Liver (tissue), 9 donors: ENCODE measurements around the gene KCNMA1. TPM values are rescaled to one million over a fixed set of nuclear protein-coding genes. Genes with fewer than 3 reads are reported as not detected.
A peak's percentile ranks its signal among the peaks of the same experiment; 100 is the strongest.

Experiments
- DNase-seq: peaks from one replicate; pipeline ENCODE4 v3.0.0-alpha.2; 2017; ENCODE audit warnings: low spot score
- H3K27ac ChIP-seq, 2 donors: one replicate each; pipeline ENCODE4 v1.7.0; 2013; ENCODE audit warnings: inconsistent platforms in 2 of 2, low read length in 2 of 2, control low read depth in 1 of 2, low read depth in 1 of 2, mild to moderate bottlenecking in 1 of 2
- H3K27me3 ChIP-seq, 4 donors: one replicate each; pipeline versions ENCODE4 v1.6.1 to v1.7.0; 2013; ENCODE audit warnings: low read length in 3 of 4, inconsistent platforms in 1 of 4, mild to moderate bottlenecking in 1 of 4, moderate library complexity in 1 of 4; ENCODE audit not compliant: control insufficient read depth in 4 of 4, insufficient read depth in 4 of 4
- H3K36me3 ChIP-seq, 4 donors: one replicate each; pipeline versions ENCODE4 v1.6.1 to v1.7.0; 2013; ENCODE audit warnings: low read length in 3 of 4, mild to moderate bottlenecking in 3 of 4, low read depth in 1 of 4, moderate library complexity in 1 of 4; ENCODE audit not compliant: control insufficient read depth in 4 of 4, insufficient read depth in 3 of 4
- H3K4me1 ChIP-seq, 4 donors: one replicate each; pipeline versions ENCODE4 v1.6.1 to v1.7.0; 2013; ENCODE audit warnings: low read length in 3 of 4, mild to moderate bottlenecking in 3 of 4, moderate library complexity in 1 of 4; ENCODE audit not compliant: control insufficient read depth in 4 of 4, insufficient read depth in 4 of 4
- H3K4me3 ChIP-seq, 3 donors: one replicate each; pipeline versions ENCODE4 v1.6.1 to v1.7.0; 2013; ENCODE audit warnings: low read length in 3 of 3, control low read depth in 1 of 3, low read depth in 1 of 3, mild to moderate bottlenecking in 1 of 3
- H3K9ac ChIP-seq, 2 donors: one replicate each; pipeline ENCODE4 v1.7.0; 2013; ENCODE audit warnings: low read length in 2 of 2, mild to moderate bottlenecking in 2 of 2, moderate library complexity in 2 of 2, control low read depth in 1 of 2, low read depth in 1 of 2
- H3K9me3 ChIP-seq, 4 donors: one replicate each; pipeline versions ENCODE4 v1.6.1 to v1.7.0; 2013; ENCODE audit warnings: low read length in 3 of 4; ENCODE audit not compliant: control insufficient read depth in 4 of 4
- EGR1 ChIP-seq, 2 donors: IDR thresholded peaks; 2 replicates each; pipeline ENCODE4 v1.6.1; 2016 to 2018; ENCODE audit warnings: antibody characterized with exemption in 2 of 2, low read depth in 2 of 2
- FOXA2 ChIP-seq: IDR thresholded peaks from 2 replicates; pipeline ENCODE4 v1.6.1; 2016; ENCODE audit warnings: antibody characterized with exemption
- GABPA ChIP-seq, 2 donors: IDR thresholded peaks in 1 of 2; conservative IDR thresholded peaks in 1 of 2; 2 replicates each; pipeline ENCODE4 v1.6.1; 2016; ENCODE audit warnings: antibody characterized with exemption in 2 of 2, mild to moderate bottlenecking in 1 of 2, moderate library complexity in 1 of 2
- HNF4A ChIP-seq, 2 donors: conservative IDR thresholded peaks; 2 replicates each; pipeline ENCODE4 v1.6.1; 2016; ENCODE audit warnings: antibody characterized with exemption in 2 of 2, mild to moderate bottlenecking in 2 of 2
- HNF4G ChIP-seq: IDR thresholded peaks from 2 replicates; pipeline ENCODE4 v1.6.1; 2016; ENCODE audit warnings: antibody characterized with exemption
- JUND ChIP-seq, 2 donors: IDR thresholded peaks; 2 replicates each; pipeline ENCODE4 v1.6.1; 2016; ENCODE audit warnings: antibody characterized with exemption in 2 of 2
- NR2F2 ChIP-seq: IDR thresholded peaks from 2 replicates; pipeline ENCODE4 v1.6.1; 2016; ENCODE audit warnings: antibody characterized with exemption
- RAD21 ChIP-seq, 2 donors: IDR thresholded peaks; 2 replicates each; pipeline ENCODE4 v1.6.1; 2016; ENCODE audit warnings: antibody characterized with exemption in 2 of 2, mild to moderate bottlenecking in 2 of 2
- RXRA ChIP-seq, 2 donors: IDR thresholded peaks; 2 replicates each; pipeline ENCODE4 v1.6.1; 2017 to 2018; ENCODE audit warnings: antibody characterized with exemption in 2 of 2, mild to moderate bottlenecking in 1 of 2
- SP1 ChIP-seq: IDR thresholded peaks from 2 replicates; pipeline ENCODE4 v1.6.1; 2018; ENCODE audit warnings: antibody characterized with exemption, mild to moderate bottlenecking
- TAF1 ChIP-seq: conservative IDR thresholded peaks from 2 replicates; pipeline ENCODE4 v1.6.1; 2016; ENCODE audit warnings: antibody characterized with exemption, mild to moderate bottlenecking
- WGBS: extraction: QIAGEN DNeasy Blood & Tissue Kit; methylation state at CpG from one replicate; pipeline ENCODE4 v1.1.7; 2013; 5-methylcytosine and 5-hydroxymethylcytosine counted together
- polyA plus RNA-seq, 2 donors: library from polyadenylated mRNA; stranded (reverse) in 1 of 2; unstranded in 1 of 2; fragments of 200-250 nt in 1 of 2; fragments of >200 nt in 1 of 2; fragmentation: Nextera tagmentation in 1 of 2; extraction: Ambion mirVana in 1 of 2; gene quantifications; one replicate each; pipeline versions ENCODE4 v1.2.1 to v1.2.3, GENCODE V29; 2013 to 2015
- total RNA-seq, 2 donors: library from RNA; depleted of rRNA; stranded (reverse); fragments of >200 nt; gene quantifications; one replicate each; pipeline ENCODE4 v1.2.3, GENCODE V29; 2014
- TF ChIP-seq, protein P1 (sequence below): IDR thresholded peaks from 2 replicates; pipeline ENCODE4 v1.6.1; 2016; ENCODE audit warnings: antibody characterized with exemption
- TF ChIP-seq, protein P2 (sequence below): fragments of 150-350 bp; IDR thresholded peaks from 2 replicates; pipeline ENCODE4 v1.5.1; 2017; ENCODE audit warnings: improper control_type of control experiment, low read depth, low read length; ENCODE audit not compliant: missing input control
- TF ChIP-seq, protein P3 (sequence below): IDR thresholded peaks from 2 replicates; pipeline ENCODE4 v1.6.1; 2016; ENCODE audit warnings: antibody characterized with exemption, mild to moderate bottlenecking
- TF ChIP-seq, protein P4 (sequence below): IDR thresholded peaks from 2 replicates; pipeline ENCODE4 v1.6.1; 2016; ENCODE audit warnings: antibody characterized with exemption
- donor health status: healthy.
- donor health status: healthy.
- donor health status: healthy.
- donor health status: healthy.
- donor health status: healthy.

The KCNMA1 gene
- total and polyA plus RNA-seq, 4 donors: 2.5 to 9.7 (median 4.7) TPM

DNA sequence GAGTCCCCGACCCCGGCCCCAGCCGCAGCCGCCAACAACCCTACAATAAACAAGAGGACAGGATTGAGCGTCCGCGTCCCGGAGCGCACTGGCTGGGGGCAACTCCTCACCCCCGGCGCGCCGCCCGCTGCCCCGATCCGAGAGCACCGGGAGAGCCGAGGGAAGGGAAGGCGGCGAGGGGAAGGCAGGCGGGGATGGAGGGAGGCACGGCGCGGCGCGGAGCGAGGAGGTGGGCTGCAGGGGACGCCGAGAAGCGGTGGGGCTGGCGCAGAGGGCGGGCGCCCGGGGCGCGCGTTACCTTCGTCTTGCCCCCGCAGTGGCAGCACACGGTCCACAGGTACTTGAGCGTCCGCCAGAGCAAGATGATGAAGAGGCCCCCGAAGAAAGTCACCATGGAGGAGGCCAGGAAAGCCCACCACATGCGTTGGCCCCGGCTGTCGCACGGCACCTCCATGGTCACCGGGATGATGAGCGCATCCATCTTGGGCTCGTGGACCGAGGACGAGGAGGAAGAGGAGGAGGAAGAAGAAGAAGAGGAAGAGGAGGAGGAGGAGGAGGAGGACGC is 559 bp downstream of the KCNMA1 start:
- Histone ChIP-seq H3K9ac (no peak overlapping the region), H3K36me3 (no peaks in the 10 kb centered on the region), H3K27ac (no peak overlapping the region), H3K9me3 (no peaks in the 10 kb centered on the region), H3K4me1 (peaks cover 7 to 37% (median 25%) of the 10 kb centered on the region in 4 donors), H3K4me3 (peak overlapping the region; percentile 64 to 81 (median 77)), H3K27me3 (peaks cover 0 to 6% (median 0%) of the 10 kb centered on the region in 4 donors)
- no peak for DNase-seq
- WGBS: 4% methylated on average over 53 of the region's 53 CpGs
- TF ChIP-seq NR2F2 (no peak), TAF1 (no peak), RXRA (IDR thresholded peaks at IDR 0.05) (no peak), FOXA2 (no peak), GABPA (IDR thresholded peaks at IDR 0.05 in 1 of 2, conservative IDR thresholded peaks at IDR 0.05 in 1 of 2) (no peak), HNF4G (no peak), RAD21 (IDR thresholded peaks at IDR 0.05) (no peak), HNF4A (conservative IDR thresholded peaks at IDR 0.05) (no peak), EGR1 (IDR thresholded peaks at IDR 0.05; ENCODE audit: low read depth in 2 of 2) (no peak), SP1 (no peak)
- TF ChIP-seq, protein P1, sequence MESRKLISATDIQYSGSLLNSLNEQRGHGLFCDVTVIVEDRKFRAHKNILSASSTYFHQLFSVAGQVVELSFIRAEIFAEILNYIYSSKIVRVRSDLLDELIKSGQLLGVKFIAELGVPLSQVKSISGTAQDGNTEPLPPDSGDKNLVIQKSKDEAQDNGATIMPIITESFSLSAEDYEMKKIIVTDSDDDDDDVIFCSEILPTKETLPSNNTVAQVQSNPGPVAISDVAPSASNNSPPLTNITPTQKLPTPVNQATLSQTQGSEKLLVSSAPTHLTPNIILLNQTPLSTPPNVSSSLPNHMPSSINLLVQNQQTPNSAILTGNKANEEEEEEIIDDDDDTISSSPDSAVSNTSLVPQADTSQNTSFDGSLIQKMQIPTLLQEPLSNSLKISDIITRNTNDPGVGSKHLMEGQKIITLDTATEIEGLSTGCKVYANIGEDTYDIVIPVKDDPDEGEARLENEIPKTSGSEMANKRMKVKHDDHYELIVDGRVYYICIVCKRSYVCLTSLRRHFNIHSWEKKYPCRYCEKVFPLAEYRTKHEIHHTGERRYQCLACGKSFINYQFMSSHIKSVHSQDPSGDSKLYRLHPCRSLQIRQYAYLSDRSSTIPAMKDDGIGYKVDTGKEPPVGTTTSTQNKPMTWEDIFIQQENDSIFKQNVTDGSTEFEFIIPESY: no peak
- TF ChIP-seq, protein P2, sequence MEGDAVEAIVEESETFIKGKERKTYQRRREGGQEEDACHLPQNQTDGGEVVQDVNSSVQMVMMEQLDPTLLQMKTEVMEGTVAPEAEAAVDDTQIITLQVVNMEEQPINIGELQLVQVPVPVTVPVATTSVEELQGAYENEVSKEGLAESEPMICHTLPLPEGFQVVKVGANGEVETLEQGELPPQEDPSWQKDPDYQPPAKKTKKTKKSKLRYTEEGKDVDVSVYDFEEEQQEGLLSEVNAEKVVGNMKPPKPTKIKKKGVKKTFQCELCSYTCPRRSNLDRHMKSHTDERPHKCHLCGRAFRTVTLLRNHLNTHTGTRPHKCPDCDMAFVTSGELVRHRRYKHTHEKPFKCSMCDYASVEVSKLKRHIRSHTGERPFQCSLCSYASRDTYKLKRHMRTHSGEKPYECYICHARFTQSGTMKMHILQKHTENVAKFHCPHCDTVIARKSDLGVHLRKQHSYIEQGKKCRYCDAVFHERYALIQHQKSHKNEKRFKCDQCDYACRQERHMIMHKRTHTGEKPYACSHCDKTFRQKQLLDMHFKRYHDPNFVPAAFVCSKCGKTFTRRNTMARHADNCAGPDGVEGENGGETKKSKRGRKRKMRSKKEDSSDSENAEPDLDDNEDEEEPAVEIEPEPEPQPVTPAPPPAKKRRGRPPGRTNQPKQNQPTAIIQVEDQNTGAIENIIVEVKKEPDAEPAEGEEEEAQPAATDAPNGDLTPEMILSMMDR: no peak

DNA sequence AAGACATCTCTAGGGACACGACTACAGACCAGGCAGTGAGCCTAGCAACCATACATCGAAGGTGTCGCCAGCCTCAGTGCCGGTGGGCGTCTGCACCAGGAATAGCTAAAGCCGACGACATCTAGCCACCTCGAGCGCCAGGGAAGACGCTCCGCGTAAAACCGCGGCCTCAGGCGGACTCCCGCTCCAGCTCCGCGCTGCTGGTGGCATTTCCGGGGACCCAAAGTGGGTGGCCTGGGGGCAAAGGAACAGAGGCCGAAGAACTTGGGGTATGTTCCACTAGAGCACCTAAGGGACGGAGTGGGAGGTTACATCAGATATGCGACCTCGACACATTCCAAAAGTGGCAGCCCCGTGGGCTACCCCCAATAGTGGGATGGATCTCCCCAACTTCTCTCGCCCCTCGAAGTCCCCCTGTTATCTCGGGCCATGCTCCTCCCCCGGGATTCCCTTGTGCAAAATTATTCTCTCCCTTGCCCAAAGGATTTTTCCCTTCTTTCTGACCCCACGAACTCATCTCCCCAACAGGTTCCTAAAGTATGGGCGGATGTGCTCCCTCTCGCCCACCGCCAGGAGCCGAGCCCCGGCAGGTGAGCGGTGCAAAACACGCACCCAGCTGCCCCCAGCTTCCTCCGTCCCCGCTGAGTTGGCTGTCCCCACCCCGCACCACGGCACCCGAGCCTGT is 1.2 kb downstream of the KCNMA1 start:
- Histone ChIP-seq H3K36me3 (no peaks in the 10 kb centered on the region), H3K4me3 (peak overlapping the region; percentile 64 to 81 (median 77)), H3K27me3 (peaks cover 0 to 6% (median 0%) of the 10 kb centered on the region in 4 donors), H3K4me1 (peaks cover 7 to 37% (median 24%) of the 10 kb centered on the region in 4 donors), H3K9ac (no peak overlapping the region), H3K27ac (no peak overlapping the region), H3K9me3 (no peaks in the 10 kb centered on the region)
- no peak for DNase-seq
- TF ChIP-seq HNF4A (conservative IDR thresholded peaks at IDR 0.05) (no peak), JUND (IDR thresholded peaks at IDR 0.05) (no peak), HNF4G (no peak), RAD21 (IDR thresholded peaks at IDR 0.05) (no peak), GABPA (IDR thresholded peaks at IDR 0.05 in 1 of 2, conservative IDR thresholded peaks at IDR 0.05 in 1 of 2) (no peak)
- TF ChIP-seq, protein P3, sequence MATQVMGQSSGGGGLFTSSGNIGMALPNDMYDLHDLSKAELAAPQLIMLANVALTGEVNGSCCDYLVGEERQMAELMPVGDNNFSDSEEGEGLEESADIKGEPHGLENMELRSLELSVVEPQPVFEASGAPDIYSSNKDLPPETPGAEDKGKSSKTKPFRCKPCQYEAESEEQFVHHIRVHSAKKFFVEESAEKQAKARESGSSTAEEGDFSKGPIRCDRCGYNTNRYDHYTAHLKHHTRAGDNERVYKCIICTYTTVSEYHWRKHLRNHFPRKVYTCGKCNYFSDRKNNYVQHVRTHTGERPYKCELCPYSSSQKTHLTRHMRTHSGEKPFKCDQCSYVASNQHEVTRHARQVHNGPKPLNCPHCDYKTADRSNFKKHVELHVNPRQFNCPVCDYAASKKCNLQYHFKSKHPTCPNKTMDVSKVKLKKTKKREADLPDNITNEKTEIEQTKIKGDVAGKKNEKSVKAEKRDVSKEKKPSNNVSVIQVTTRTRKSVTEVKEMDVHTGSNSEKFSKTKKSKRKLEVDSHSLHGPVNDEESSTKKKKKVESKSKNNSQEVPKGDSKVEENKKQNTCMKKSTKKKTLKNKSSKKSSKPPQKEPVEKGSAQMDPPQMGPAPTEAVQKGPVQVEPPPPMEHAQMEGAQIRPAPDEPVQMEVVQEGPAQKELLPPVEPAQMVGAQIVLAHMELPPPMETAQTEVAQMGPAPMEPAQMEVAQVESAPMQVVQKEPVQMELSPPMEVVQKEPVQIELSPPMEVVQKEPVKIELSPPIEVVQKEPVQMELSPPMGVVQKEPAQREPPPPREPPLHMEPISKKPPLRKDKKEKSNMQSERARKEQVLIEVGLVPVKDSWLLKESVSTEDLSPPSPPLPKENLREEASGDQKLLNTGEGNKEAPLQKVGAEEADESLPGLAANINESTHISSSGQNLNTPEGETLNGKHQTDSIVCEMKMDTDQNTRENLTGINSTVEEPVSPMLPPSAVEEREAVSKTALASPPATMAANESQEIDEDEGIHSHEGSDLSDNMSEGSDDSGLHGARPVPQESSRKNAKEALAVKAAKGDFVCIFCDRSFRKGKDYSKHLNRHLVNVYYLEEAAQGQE: no peak
- TF ChIP-seq, protein P4, sequence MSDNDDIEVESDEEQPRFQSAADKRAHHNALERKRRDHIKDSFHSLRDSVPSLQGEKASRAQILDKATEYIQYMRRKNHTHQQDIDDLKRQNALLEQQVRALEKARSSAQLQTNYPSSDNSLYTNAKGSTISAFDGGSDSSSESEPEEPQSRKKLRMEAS: no peak
- TF ChIP-seq, protein P2: no peak
- WGBS: 10% methylated on average over 41 of the region's 41 CpGs
